KOPT-K1 (cell line): Measurements from ENCODE around the gene SLC44A4.
A peak's percentile ranks its signal among the peaks of the same experiment; 100 is the strongest.

ENCODE experiments used
- H3K27ac ChIP-seq: fragments of 200-600 bp; sonication (generic); 2 replicates; pipeline ENCODE4 v1.5.1; 2016; ENCODE audit warnings: antibody characterized with exemption, mild to moderate bottlenecking, low read depth, low read length; ENCODE audit not compliant: poor library complexity, severe bottlenecking
- H3K36me3 ChIP-seq: fragments of 200-600 bp; sonication (generic); 2 replicates; pipeline ENCODE4 v1.5.1; 2017; ENCODE audit warnings: antibody characterized with exemption, mild to moderate bottlenecking, low read length, moderate library complexity; ENCODE audit not compliant: insufficient read depth
- H3K9me3 ChIP-seq: fragments of 200-600 bp; sonication (generic); 2 replicates; pipeline ENCODE4 v1.5.1; 2017; ENCODE audit warnings: antibody characterized with exemption, low read length, mild to moderate bottlenecking; ENCODE audit not compliant: insufficient read depth, poor library complexity, severe bottlenecking

Gene SLC44A4

GRCh38 chr6:31896493-31896855 lies 17.7 kb upstream of the SLC44A4 start:
- Histone ChIP-seq H3K9me3 (no peaks in the 10 kb centered on the region), H3K36me3 (peaks cover 48% of the 10 kb centered on the region), H3K27ac (peak overlapping the region; percentile 84)

- Histone ChIP-seq H3K27ac (no peak overlapping the region), H3K9me3 (no peaks in the 10 kb centered on the region), H3K36me3 (peaks cover 79% of the 10 kb centered on the region)
These were observed 14.0 kb upstream of the SLC44A4 start for GRCh38 chr6:31892821-31893220.

- Histone ChIP-seq H3K9me3 (no peaks in the 10 kb centered on the region), H3K36me3 (peaks cover 92% of the 10 kb centered on the region)
These were observed 10.7 kb upstream of the SLC44A4 start for GRCh38 chr6:31889331-31889972.

GRCh38 chr6:31888276-31889258 lies 9.8 kb upstream of the SLC44A4 start:
- H3K27ac ChIP-seq, result no peak overlapping the region
- no peaks in the 10 kb centered on the region for H3K9me3 ChIP-seq
- peaks cover 95% of the 10 kb centered on the region for H3K36me3 ChIP-seq

More at GRCh38 chr6:31889331-31889972, 10.7 kb upstream of the SLC44A4 start:
- H3K27ac ChIP-seq, result no peak overlapping the region

GRCh38 chr6:31887173-31888007 lies 8.6 kb upstream of the SLC44A4 start:
- no peak overlapping the region for H3K27ac ChIP-seq
- no peaks in the 10 kb centered on the region for H3K9me3 ChIP-seq
- H3K36me3 ChIP-seq, result peaks cover 95% of the 10 kb centered on the region

- H3K27ac ChIP-seq, result no peak overlapping the region
- H3K9me3 ChIP-seq, result no peaks in the 10 kb centered on the region
- H3K36me3 ChIP-seq, result peaks cover 95% of the 10 kb centered on the region
These were observed 7.8 kb upstream of the SLC44A4 start for GRCh38 chr6:31886541-31886991.

GRCh38 chr6:31884528-31885035 lies 5.8 kb upstream of the SLC44A4 start:
- H3K27ac ChIP-seq, result no peak overlapping the region
- H3K36me3 ChIP-seq, result peaks cover 100% of the 10 kb centered on the region
- no peaks in the 10 kb centered on the region for H3K9me3 ChIP-seq

- Histone ChIP-seq H3K27ac (no peak overlapping the region), H3K36me3 (peaks cover 97% of the 10 kb centered on the region), H3K9me3 (no peaks in the 10 kb centered on the region)
These were observed 4.9 kb upstream of the SLC44A4 start for GRCh38 chr6:31883676-31884075.

- Histone ChIP-seq H3K36me3 (peaks cover 84% of the 10 kb centered on the region), H3K9me3 (no peaks in the 10 kb centered on the region)
These were observed 3.5 kb upstream of the SLC44A4 start for GRCh38 chr6:31882344-31882743.

GRCh38 chr6:31881136-31881859 lies 2.5 kb upstream of the SLC44A4 start:
- Histone ChIP-seq H3K36me3 (peaks cover 74% of the 10 kb centered on the region), H3K27ac (no peak overlapping the region), H3K9me3 (no peaks in the 10 kb centered on the region)

More at GRCh38 chr6:31882344-31882743, 3.5 kb upstream of the SLC44A4 start:
- H3K27ac ChIP-seq, result no peak overlapping the region

- Histone ChIP-seq H3K27ac (no peak overlapping the region), H3K9me3 (no peaks in the 10 kb centered on the region), H3K36me3 (peaks cover 67% of the 10 kb centered on the region)
These were observed 1.8 kb upstream of the SLC44A4 start for GRCh38 chr6:31880616-31881015.

- Histone ChIP-seq H3K9me3 (no peaks in the 10 kb centered on the region), H3K36me3 (peaks cover 60% of the 10 kb centered on the region), H3K27ac (no peak overlapping the region)
These were observed 1.1 kb upstream of the SLC44A4 start for GRCh38 chr6:31879901-31880300.

GRCh38 chr6:31879143-31879542 lies 346 bp upstream of the SLC44A4 start:
- H3K9me3 ChIP-seq, result no peaks in the 10 kb centered on the region
- no peak overlapping the region for H3K27ac ChIP-seq
- peaks cover 52% of the 10 kb centered on the region for H3K36me3 ChIP-seq

GRCh38 chr6:31878222-31878621 lies 575 bp downstream of the SLC44A4 start:
- peaks cover 43% of the 10 kb centered on the region for H3K36me3 ChIP-seq
- H3K27ac ChIP-seq, result no peak overlapping the region
- H3K9me3 ChIP-seq, result no peaks in the 10 kb centered on the region
